HFFc6 (cell line): ENCODE data around the gene AHNAK. TPM values are rescaled to one million over a fixed set of nuclear protein-coding genes. Genes with fewer than 3 reads are reported as not detected.

Source experiments
- DNase-seq: peaks from one replicate; pipeline ENCODE4 v3.0.0-alpha.2; 2018
- H3K27ac Mint-ChIP-seq: 2 replicates; pipeline ENCODE4 v1.8.0; 2020; ENCODE audit warnings: mild to moderate bottlenecking, mixed read lengths
- H3K27me3 Mint-ChIP-seq: 2 replicates; pipeline ENCODE4 v1.8.0; 2021; ENCODE audit warnings: mild to moderate bottlenecking, moderate library complexity, mixed read lengths; ENCODE audit not compliant: insufficient read depth
- H3K36me3 Mint-ChIP-seq: 2 replicates; pipeline ENCODE4 v1.8.0; 2021; ENCODE audit warnings: low read depth, mixed read lengths
- H3K4me1 Mint-ChIP-seq: 2 replicates; pipeline ENCODE4 v1.8.0; 2020; ENCODE audit warnings: low read depth, mixed read lengths
- H3K4me3 Mint-ChIP-seq: 2 replicates; pipeline ENCODE4 v1.8.0; 2020; ENCODE audit warnings: mild to moderate bottlenecking, moderate library complexity, mixed read lengths
- H3K9me3 Mint-ChIP-seq: 2 replicates; pipeline ENCODE4 v1.8.0; 2020; ENCODE audit warnings: mild to moderate bottlenecking, mixed read lengths
- CTCF ChIP-seq: fragments of 200-600 bp; sonication (generic); IDR thresholded peaks from 2 replicates; pipeline ENCODE4 v1.5.0; 2021; ENCODE audit warnings: antibody characterized with exemption, mild to moderate bottlenecking
- total RNA-seq, 6 experiments: library from RNA; stranded (reverse); fragmentation: NEBNext Ultra II Directional; extraction: Animal tissue kit (Norgen Biotek cat#: 25700); gene quantifications; 2 replicates in 1 of 6; 3 replicates in 5 of 6; pipeline ENCODE4 v1.2.3, GENCODE V29; 2021

Gene AHNAK
- total RNA-seq, 6 experiments from 2014 or later: 426 to 589 (median 452) TPM

- Mint-ChIP-seq H3K27ac (peak overlapping the region; percentile 19; the same call in 1 of the 2 replicates), H3K27me3 (peaks cover 4% of the 10 kb centered on the region), H3K36me3 (no peaks in the 10 kb centered on the region), H3K9me3 (no peaks in the 10 kb centered on the region), H3K4me3 (no peak overlapping the region), H3K4me1 (peaks cover 29% of the 10 kb centered on the region)
- TF ChIP-seq CTCF: no peak
- peak; percentile 37 for DNase-seq
These were observed 84.7 kb downstream of the AHNAK start for GRCh38 chr11:62461740-62462507.

GRCh38 chr11:62459080-62459479 lies 87.5 kb downstream of the AHNAK start:
- no peaks in the 10 kb centered on the region for H3K9me3 Mint-ChIP-seq
- no peak for DNase-seq
- no peak overlapping the region; the same call in 1 of the 2 replicates for H3K27ac Mint-ChIP-seq
- H3K4me3 Mint-ChIP-seq: no peak overlapping the region
- no peak for TF ChIP-seq CTCF
- H3K36me3 Mint-ChIP-seq: no peaks in the 10 kb centered on the region
- peaks cover 23% of the 10 kb centered on the region for H3K4me1 Mint-ChIP-seq
- H3K27me3 Mint-ChIP-seq: peaks cover 1% of the 10 kb centered on the region

- TF ChIP-seq CTCF: no peak
- H3K4me1 Mint-ChIP-seq: peaks cover 21% of the 10 kb centered on the region
- DNase-seq: no peak
- H3K36me3 Mint-ChIP-seq: no peaks in the 10 kb centered on the region
- H3K4me3 Mint-ChIP-seq: no peak overlapping the region
- H3K9me3 Mint-ChIP-seq: no peaks in the 10 kb centered on the region
- H3K27me3 Mint-ChIP-seq: peaks cover 1% of the 10 kb centered on the region
- no peak overlapping the region; the same call in 1 of the 2 replicates for H3K27ac Mint-ChIP-seq
These were observed 88.2 kb downstream of the AHNAK start for GRCh38 chr11:62458212-62459002.

- Mint-ChIP-seq H3K27me3 (peaks cover 1% of the 10 kb centered on the region), H3K9me3 (no peaks in the 10 kb centered on the region), H3K4me1 (peaks cover 16% of the 10 kb centered on the region), H3K27ac (no peak overlapping the region), H3K4me3 (no peak overlapping the region), H3K36me3 (no peaks in the 10 kb centered on the region)
- no peak for TF ChIP-seq CTCF
- no peak for DNase-seq
These were observed 89.1 kb downstream of the AHNAK start for GRCh38 chr11:62457478-62457877.

GRCh38 chr11:62456630-62457029 lies 90.0 kb downstream of the AHNAK start:
- Mint-ChIP-seq H3K4me3 (no peak overlapping the region), H3K36me3 (no peaks in the 10 kb centered on the region), H3K27me3 (peaks cover 1% of the 10 kb centered on the region), H3K27ac (no peak overlapping the region), H3K9me3 (no peaks in the 10 kb centered on the region), H3K4me1 (peaks cover 7% of the 10 kb centered on the region)
- no peak for TF ChIP-seq CTCF
- DNase-seq: no peak
